Activated T-cell treated with anti-CD3 and anti-CD28 coated beads, Interleukin-2, amount 50 U/mL, for 1 hour (primary cell): Measurements from ENCODE around the gene ARPIN.
A peak's percentile ranks its signal among the peaks of the same experiment; 100 is the strongest.
"Not testable (repeated sequence)": the region's sequence is repeated elsewhere in the genome, so short reads cannot be mapped to it uniquely, and the experiment has no call there.

Experiments used
- DNase-seq: peaks from one replicate; pipeline ENCODE4 v3.0.0-alpha.2; 2020

The ARPIN gene

DNA sequence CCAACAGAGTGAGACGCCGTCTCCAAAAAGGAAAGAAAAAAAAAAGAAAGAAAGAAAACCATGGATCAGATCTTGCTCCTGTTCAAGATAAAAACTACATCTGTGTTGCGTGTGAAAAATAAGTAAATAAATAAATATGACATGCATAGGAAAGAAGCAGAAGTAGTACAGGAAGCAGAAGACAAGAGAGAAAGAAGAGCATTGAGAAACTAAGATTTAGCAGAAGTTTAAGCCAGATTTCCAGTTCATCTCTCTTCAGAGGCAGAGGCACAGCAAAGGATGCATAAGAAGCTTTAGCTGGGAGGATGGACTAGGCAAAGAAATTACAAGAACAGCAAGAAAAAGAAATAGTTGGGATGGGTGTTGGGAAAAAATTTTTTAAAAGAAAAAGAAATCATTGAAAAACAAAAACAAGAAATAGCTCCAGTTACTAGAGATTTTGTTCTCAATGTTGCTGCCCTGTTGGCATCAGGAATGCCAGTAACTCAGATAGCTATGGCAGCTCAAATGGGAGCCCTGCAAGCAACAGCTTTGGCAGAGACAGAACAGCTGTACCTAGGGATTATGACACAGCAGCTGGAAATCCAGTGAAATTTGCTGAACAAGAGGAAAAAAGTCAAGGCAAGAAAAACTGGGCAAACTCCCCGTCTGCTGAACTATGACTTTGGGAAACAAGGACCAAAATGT is 36.2 kb downstream of the ARPIN start:
- DNase-seq, result no peak

DNA sequence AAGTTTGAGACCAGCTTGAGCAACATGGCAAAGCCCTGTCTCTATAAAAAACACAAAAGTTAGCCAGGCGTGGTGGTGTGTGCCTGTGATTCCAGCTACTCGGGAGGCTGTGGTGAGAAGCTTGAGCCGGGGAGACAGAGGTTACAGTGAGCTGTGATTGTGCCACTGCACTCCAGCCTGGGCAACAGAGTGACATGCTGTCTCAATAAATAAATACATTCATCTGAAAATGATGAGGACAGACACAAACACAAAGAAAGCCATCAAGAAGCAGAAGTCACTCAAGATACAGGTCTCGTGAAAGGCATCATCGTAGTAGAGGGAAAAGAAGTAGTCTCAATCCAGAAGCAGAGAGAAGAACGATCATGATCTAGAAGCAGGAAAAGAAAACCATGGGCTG is 37.0 kb downstream of the ARPIN start:
- no peak for DNase-seq

DNA sequence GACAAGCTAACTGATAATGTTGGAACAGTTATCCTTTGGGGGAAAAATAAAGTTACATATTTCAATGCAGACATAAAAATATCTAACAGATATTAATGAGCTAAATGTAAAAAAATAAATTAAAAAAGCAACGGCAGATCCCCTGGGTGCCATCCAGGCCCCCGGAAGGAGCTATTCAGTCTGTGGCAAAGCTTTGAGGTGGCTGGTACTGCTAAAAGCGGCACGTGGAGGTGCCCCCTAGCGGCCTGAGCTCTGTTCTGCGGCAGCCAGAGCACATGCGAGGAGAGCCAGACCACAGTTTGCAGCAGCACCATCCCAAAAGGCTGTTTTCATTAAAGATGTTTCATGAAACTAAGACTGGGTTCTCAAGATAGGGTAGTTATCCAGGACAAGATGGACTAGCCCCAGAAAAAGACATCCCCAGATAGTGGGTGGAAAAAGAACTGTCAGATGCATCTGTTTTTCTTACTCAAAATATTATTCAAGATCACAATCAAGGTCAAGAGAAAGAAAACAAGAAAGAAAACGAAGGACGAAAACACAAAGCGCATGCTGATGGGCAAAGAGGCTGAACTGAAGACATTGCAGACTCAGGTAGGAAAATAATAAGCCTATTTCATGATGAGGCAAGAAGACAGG is 37.7 kb downstream of the ARPIN start:
- DNase-seq, result peak; percentile 80

DNA sequence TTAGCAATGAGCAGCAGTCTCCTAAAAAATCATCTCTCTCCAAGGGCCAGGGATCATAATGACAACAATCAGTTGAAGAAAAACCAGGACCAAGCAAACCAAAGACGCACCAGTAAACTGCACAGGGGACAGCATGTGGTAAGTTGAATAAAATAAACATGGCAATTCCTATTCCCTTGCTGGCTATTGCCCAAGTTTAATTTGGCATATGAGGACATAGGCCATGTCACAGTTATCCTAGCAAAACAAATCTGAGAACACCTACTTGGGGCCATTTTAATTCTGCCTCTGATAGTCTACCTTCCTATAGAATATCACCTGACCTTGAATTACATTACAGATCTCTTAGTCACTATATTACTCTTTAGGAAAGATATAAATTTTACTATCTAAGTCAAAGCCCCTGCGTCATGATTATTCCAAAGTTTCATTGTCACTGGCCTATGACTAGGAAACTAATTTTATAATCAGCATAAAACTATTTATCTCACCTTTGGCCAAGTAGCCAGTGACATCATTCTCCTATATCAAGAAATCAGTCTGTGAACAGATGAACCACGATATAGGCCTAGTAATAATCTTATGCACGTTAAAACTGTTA is 42.0 kb downstream of the ARPIN start:
- no peak for DNase-seq

DNA sequence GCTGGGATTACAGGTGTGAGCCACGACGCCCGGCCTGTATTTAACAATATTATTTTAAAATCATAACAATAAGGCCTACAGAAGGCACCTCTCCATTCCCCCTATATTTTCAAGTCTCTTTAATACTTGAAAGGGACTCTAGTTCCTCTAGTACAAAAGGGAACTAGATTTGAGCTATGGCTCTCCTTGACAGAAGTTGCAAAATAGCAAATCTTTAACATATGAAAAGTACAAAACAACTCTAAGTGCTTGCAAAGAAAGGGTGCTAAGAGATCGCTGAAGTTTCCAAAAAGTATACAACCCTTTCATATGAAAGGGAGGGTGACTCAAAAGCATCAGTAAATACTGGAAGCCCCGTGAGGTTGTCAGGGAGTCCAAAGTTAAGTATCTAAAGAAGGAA is 42.7 kb downstream of the ARPIN start:
- no peak for DNase-seq

DNA sequence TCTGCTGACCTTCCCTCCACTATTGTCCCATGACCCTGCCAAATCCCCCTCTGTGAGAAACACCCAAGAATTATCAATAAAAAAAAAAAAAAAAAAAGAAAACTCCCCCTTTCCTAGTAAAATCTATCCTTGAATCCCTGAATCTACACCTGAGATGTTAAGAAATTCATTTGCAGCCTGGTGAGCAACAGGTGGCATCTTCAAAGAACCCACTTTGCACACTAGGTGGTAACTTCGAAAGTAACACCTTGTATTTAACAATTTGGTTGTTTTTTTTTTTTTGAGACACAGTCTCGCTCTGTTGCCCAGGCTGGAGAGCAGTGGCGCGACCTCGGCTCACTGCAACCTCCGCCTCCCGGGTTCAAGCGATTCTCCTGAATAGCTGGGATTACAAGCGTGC is 43.3 kb downstream of the ARPIN start:
- DNase-seq, result not testable (repeated sequence)

DNA sequence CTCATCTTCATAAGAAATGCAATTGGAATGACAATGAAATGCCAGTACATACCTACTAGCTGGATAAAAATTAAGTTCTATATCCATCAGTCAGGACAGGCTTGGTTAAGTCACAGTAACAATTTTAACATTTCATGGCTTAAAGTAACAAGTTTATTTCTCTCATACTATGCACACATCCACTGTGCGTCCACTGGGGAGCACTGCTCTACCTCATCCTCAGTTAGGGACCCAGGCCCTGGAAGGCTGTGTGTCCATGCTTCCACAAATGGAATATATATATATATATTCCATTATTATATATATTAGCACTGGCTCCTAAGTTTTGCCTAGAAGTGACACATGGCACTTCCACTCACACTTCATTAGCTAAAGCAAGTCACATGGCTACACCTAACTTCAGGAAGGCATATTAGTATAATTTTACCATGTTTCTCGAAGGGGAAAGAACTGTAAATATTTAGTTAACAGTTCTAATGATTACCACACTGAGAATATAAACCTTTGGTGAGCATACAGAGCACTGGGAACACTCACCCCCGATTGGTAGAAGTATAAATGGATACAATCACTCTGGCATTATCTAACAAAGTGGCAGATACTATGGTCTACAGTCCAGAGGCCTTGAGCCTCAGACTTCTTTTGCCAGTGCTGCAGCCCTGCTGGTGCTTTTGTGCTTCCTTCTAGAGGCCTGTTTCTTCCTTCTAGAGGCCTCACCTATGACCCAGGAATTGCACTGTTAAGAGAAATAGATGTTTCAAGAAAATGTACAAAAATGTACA is 47.6 kb downstream of the ARPIN start:
- DNase-seq, result no peak

DNA sequence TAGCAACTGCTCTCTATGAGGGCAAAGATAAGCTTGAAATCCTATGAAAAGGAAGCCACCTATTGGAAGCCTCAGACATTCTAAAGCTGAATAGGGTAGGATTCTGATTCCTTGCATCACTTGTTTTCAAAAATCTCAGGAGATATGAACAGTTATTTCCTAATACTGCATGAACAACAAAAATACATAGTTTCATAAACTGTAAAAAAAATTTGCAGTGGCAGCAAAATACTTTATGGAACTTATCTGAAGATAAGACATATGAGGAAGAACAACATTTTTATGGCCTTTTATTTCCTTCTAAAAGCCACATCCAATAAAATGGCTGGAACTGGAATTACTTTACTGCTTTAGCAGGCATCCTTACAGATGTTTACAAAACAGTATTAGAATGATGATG is 48.8 kb downstream of the ARPIN start:
- no peak for DNase-seq

DNA sequence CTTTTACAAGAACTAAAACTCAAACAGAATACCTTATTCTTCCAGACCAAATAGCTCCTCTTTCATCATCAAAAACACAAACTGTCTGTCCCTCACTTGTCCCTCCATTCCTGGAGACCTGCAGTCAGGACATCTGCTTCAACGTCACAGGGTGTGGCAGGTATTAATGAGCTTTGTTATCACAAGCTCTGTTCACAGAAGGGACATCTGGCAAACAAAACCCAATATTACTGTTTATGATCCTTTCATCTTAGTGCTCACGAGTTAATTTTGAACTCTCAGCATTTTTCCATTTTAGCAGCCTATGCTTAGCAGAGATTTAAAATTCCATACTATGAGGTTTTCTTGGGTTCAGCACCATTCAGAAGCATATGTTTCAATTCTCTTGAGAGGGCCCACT is 51.9 kb downstream of the ARPIN start:
- no peak for DNase-seq

DNA sequence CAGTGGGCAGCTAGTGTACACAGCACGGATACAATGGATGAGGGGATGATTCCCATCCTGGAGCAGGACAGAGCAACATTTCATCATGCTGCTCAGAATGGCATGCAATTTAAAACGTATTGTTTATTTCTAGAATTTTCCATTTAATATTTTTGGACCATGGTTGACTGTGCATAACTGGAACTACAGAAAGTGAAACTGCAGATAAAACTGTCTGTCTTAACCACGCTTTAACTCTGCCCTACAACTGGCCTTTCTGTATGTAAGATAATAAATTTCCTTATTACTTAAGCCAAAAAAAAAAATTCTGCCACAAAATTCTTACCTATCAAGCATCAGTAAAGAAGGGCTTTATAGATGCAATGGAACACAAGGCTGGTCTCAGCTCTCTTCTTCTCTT is 52.3 kb downstream of the ARPIN start:
- no peak for DNase-seq

DNA sequence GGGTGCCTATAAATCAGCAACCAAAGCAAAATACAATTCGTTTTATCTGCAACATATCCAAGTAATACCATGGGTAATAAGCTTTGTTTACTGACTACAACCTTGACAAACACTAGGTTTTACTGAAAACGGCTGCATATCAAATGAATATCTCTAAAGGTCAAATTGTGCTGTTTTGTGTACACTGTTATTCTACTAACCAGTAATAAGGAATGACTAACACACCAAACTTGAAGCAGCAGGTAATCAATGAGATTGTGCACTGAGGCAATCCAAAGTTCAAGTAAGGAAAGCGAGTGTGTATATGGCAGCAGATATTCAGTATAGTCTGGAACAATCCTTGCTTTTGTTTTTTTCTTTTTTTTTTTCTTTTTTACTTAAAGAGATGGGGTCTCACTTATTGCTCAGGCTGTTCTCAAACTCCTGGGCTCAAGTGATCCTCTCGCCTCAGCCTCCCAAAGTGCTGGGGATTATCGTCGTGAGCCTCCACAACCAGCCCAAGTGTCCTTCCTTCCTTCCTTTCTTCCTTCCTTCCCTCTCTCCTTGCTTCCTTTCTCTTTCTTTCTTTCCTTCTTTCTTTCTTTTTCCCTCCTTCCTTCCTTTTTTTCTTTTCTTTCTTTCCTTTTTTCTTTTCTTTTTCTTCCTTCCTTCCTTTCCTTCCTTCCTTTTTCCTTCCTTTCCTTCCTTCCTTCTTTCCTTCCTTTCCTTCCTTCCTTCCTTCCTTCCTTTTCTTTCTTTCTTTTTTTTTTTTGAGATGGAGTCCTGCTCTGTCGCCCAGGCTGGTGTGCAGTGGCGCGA is 53.9 kb downstream of the ARPIN start:
- DNase-seq, result no peak

DNA sequence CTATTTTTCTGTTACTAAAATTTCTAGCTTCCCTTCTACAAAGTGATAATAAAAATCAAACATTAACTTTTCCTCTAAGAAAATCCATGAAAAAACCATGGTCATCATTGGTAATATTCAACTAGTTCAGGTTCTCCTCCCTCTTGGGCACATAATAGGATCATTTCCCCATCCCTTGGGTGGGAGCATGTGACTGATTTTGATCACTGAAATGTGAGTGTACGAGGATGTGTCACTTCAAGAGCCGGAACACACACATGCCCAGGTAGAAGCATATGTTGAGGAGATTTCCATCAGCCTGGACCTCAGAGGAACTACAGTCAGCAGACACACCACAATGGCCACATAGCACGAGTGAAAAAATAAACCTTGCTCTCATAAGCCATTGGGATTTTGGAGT is 55.1 kb downstream of the ARPIN start:
- no peak for DNase-seq

DNA sequence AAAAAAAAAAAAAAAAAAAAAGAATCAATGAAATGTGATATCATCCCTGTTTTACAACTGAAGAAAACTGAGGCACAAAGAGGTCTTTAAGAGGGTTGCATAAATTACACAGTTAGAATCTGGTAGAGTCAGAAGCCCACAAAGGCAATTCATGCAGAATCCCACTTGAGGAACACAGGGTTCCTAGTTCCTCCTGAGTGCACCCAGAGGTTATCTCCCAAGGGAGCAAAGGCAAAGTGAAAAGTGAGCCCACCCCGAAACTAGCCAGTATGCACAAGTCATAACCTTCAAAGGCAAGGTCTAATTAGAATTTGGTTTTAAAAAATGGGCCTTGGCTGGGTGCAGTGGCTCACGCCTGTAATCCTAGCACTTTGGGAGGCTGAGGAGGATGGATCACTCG is 56.8 kb downstream of the ARPIN start:
- no peak for DNase-seq

DNA sequence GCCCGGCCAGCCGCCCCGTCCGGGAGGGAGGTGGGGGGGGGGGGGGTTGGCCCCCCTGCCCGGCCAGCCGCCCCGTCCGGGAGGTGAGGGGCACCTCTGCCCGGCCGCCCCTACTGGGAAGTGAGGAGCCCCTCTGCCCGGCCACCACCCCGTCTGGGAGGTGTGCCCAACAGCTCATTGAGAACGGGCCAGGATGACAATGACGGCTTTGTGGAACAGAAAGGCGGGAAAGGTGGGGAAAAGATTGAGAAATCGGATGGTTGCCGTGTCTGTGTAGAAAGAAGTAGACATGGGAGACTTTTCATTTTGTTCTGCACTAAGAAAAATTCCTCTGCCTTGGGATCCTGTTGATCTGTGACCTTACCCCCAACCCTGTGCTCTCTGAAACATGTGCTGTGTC is 57.9 kb downstream of the ARPIN start:
- DNase-seq, result not testable (repeated sequence)

DNA sequence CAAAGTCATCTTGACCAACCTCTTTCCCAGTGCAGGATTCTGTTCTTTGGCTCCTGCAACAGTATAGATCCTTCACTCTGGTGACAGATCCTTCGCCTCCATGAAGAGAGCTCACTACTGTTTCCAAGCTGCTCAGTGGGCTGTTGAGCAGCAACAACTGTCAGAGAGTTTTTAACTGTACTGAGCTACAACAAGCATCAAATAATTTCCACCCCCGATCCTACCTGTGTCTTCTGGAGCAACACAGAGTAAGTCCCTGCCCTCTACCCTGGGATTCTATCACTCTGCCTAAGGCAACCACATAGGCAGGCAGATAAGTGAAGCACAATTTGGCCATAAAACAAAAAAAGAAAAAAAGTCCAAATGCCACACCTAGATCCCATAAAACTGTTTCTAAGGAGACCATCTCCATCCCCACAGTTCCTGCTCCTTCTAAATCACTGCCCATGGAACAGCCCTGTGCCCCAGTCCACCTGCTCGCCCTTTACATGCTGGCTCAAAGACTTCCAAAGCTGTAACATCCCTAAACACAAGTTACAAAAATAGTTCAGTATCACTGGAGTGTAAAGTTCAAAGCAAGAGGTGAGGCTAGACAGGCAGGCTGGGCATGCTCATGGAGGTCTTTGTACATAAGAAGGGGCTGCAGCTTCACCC is 60.3 kb downstream of the ARPIN start:
- no peak for DNase-seq

DNA sequence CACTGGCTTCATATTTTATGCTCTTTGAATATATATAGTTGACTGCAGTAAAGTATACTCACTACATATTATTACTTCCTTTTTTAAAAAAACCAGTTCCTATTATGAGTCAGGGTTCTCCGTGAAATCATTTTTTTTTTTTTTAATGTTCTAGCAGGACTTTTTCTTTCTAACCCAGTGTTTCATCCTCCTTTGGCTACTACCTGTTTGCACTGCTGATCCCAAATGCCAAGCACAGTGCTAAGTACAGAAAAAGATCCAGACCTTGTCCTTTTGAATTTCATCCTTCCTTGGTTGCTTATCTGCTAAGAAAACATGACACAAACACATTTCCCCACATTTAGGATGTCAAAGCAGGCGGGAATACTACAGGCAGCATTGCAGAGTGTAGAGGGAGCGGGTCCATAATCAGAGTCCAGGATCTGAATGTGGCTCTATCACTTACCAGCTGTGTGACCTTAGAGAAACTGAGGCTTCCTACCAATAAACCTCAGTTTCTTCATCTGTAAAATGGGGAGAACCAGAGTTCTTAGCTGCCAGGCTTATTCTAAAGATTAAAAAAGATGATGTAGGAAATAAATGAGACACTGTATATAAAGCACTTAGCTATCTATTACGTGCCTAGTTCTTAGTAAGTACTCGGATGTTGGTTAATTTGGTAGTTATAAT is 60.9 kb downstream of the ARPIN start:
- DNase-seq, result no peak

DNA sequence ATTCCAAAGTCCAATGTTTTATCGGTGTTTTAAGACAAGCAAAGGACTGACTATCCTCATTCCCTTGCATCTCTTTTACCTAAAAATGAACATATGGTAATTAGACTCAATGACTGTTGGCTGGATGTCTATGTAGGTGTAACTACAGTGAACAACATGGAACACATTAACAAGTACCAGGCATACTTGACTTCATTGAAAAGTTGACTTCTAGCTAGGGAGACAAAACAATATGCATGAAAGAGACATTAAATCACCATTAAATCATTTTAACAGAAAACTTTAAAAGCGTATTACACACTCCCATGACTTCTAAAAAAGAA is 63.8 kb downstream of the ARPIN start:
- no peak for DNase-seq

DNA sequence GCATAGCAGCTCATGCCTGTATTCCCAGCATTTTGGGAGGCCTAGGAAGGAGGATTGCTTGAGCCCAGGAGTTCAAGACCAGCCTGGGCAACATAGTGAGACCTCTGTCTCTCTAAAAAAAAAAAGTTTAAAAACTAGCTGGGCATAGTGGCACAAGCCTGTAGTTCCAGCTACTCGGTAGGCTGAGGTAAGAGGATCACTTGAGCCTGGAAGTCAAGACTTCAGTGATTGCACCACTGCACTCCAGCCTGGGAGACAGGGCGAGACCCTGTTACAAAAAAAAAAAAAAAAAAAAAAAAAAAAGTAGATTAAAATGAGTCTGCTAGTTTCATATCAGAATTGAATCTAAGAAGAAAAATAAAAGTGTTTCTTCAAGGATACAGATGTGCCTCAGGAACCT is 65.7 kb downstream of the ARPIN start:
- no peak for DNase-seq

DNA sequence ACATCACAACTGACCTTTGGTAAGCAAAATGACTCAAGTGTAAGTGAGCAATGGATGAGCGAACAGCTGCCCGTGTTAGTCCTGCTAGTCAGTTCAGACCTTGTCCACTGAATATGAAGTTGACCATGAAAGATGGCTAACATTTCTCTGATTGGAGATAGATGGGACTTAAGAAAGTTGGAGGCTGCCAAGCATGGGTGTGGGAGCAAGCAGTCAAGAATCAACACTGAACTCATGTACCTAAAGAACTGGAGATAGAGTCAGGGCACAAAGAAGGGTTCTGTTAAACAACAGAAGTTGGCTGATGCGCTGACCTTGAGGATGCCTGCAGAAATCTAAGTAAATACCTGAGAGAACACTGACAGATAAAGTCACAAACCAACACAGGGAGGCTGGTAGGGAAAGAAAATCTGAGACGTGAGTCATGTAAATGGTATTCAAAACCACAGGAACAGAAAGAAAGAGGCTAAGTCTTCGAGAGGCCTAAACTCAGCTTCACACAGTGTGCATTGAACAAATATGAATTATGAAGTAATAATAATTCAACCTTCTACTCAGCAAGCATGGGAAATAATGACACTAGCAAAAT is 67.4 kb downstream of the ARPIN start:
- DNase-seq, result no peak
